HEK293T (cell line): Measurements from ENCODE around the gene AP3M1.

Source experiments
- CTCF ChIA-PET: fragments of 350-600 bp; formaldehyde crosslinking; extraction: SDS; loops from one replicate; lab custom pipeline; 2021; ENCODE audit warnings: antibody characterized with exemption, inconsistent platforms; lab: Yijun Ruan, JAX
- POLR2A ChIA-PET: fragments of 350-600 bp; formaldehyde crosslinking; extraction: SDS; loops from one replicate; lab custom pipeline; 2020; ENCODE audit warnings: antibody characterized with exemption, inconsistent platforms; lab: Yijun Ruan, JAX
- DNase-seq: peaks from one replicate; pipeline ENCODE4 v3.0.0; 2012; ENCODE audit warnings: mixed read lengths; ENCODE audit errors: extremely low spot score
- ARNT ChIP-seq: fragments of 450-650 bp; IDR thresholded peaks from 2 replicates; pipeline ENCODE4 v1.6.1; 2017; ENCODE audit warnings: mild to moderate bottlenecking
- BHLHE40 ChIP-seq: fragments of 450-650 bp; IDR thresholded peaks from 2 replicates; pipeline ENCODE4 v1.6.1; 2016; ENCODE audit warnings: mild to moderate bottlenecking, moderate library complexity, borderline replicate concordance
- CTBP1 ChIP-seq: fragments of 450-650 bp; IDR thresholded peaks from 2 replicates; pipeline ENCODE4 v1.6.1; 2016; ENCODE audit warnings: borderline replicate concordance
- ELF4 ChIP-seq: fragments of 450-650 bp; IDR thresholded peaks from 2 replicates; pipeline ENCODE4 v1.6.1; 2017; ENCODE audit warnings: antibody characterized with exemption
- FOXA1 ChIP-seq: fragments of 450-650 bp; IDR thresholded peaks from 2 replicates; pipeline ENCODE4 v1.6.1; 2016; ENCODE audit warnings: mild to moderate bottlenecking
- FOXK2 ChIP-seq: fragments of 450-650 bp; IDR thresholded peaks from 2 replicates; pipeline ENCODE4 v1.6.1; 2016; ENCODE audit warnings: mild to moderate bottlenecking
- FOXM1 ChIP-seq: fragments of 450-650 bp; IDR thresholded peaks from 2 replicates; pipeline ENCODE4 v1.6.1; 2017; ENCODE audit warnings: mild to moderate bottlenecking, borderline replicate concordance
- HDGF ChIP-seq: fragments of 450-650 bp; IDR thresholded peaks from 2 replicates; pipeline ENCODE4 v1.6.1; 2017; ENCODE audit warnings: antibody characterized with exemption, borderline replicate concordance
- L3MBTL2 ChIP-seq: fragments of 450-650 bp; conservative IDR thresholded peaks from 2 replicates; pipeline ENCODE4 v1.6.1; 2016; ENCODE audit warnings: mild to moderate bottlenecking
- LEF1 ChIP-seq: fragments of 450-650 bp; IDR thresholded peaks from 2 replicates; pipeline ENCODE4 v1.6.1; 2017; ENCODE audit warnings: mild to moderate bottlenecking, borderline replicate concordance
- NFRKB ChIP-seq: fragments of 450-650 bp; IDR thresholded peaks from 2 replicates; pipeline ENCODE4 v1.6.1; 2016; ENCODE audit warnings: mild to moderate bottlenecking, moderate library complexity
- PKNOX1 ChIP-seq: fragments of 450-650 bp; IDR thresholded peaks from 2 replicates; pipeline ENCODE4 v1.6.1; 2016
- SP1 ChIP-seq: fragments of 450-650 bp; IDR thresholded peaks from 2 replicates; pipeline ENCODE4 v1.6.1; 2017
- SUZ12 ChIP-seq: fragments of 450-650 bp; IDR thresholded peaks from 2 replicates; pipeline ENCODE4 v1.6.1; 2016; ENCODE audit warnings: mild to moderate bottlenecking
- TARDBP ChIP-seq: fragments of 450-650 bp; IDR thresholded peaks from 2 replicates; pipeline ENCODE4 v1.6.1; 2016
- ZNF384 ChIP-seq: fragments of 450-650 bp; IDR thresholded peaks from 2 replicates; pipeline ENCODE4 v1.6.1; 2016

Gene AP3M1

GRCh38 chr10:74077416-74077815 is 73.2 kb downstream of the AP3M1 start:
- POLR2A ChIA-PET, result no interaction called here
- DNase-seq, result no peak
- CTCF ChIA-PET, result interaction anchor here (1.2 kb wide), 1 partner anchor 121 kb away, joined by 5 read pairs; no protein-coding TSS in a partner anchor
- TF ChIP-seq FOXA1 (no peak), BHLHE40 (no peak), TARDBP (no peak), NFRKB (no peak), L3MBTL2 (no peak), FOXK2 (no peak), ARNT (no peak), SP1 (no peak), ZNF384 (no peak), CTBP1 (no peak)

GRCh38 chr10:74076961-74077360 is 73.7 kb downstream of the AP3M1 start:
- no peak for TF ChIP-seq NFRKB
- no peak for TF ChIP-seq L3MBTL2
- no peak for TF ChIP-seq FOXK2
- TF ChIP-seq ELF4, result no peak
- TF ChIP-seq FOXM1, result no peak
- no peak for TF ChIP-seq ARNT
- TF ChIP-seq ZNF384, result no peak
- no peak for TF ChIP-seq HDGF
- TF ChIP-seq PKNOX1, result no peak
- TF ChIP-seq FOXA1, result no peak
- no peak for TF ChIP-seq CTBP1
- TF ChIP-seq SUZ12, result no peak
- no peak for TF ChIP-seq BHLHE40
- no peak for TF ChIP-seq SP1
- TF ChIP-seq LEF1, result no peak
- no peak for TF ChIP-seq TARDBP
- DNase-seq, result no peak
- ChIA-PET CTCF (interaction anchor here (0.6 to 1.2 kb wide), 2 partner anchors 37 to 120 kb away, joined by 3 to 5 read pairs; no protein-coding TSS in a partner anchor), POLR2A (no interaction called here)

GRCh38 chr10:74075906-74076305 is 74.7 kb downstream of the AP3M1 start:
- no peak for DNase-seq
- TF ChIP-seq BHLHE40 (no peak), PKNOX1 (no peak), ELF4 (no peak), SUZ12 (no peak), ZNF384 (no peak), HDGF (no peak), NFRKB (no peak), SP1 (no peak), TARDBP (no peak), FOXM1 (no peak)
- CTCF ChIA-PET, result interaction anchor here (1.2 kb wide), 2 partner anchors 119 to 190 kb away, joined by 4 to 5 read pairs; no protein-coding TSS in a partner anchor
- POLR2A ChIA-PET, result no interaction called here

- CTCF ChIA-PET, result no interaction called here
- TF ChIP-seq ELF4 (no peak), FOXA1 (no peak), ARNT (no peak), SUZ12 (no peak), PKNOX1 (peak; percentile 15; the same call in 1 of the 2 replicates), FOXK2 (no peak)
- POLR2A ChIA-PET, result no interaction called here
- DNase-seq, result no peak
These were observed 78.1 kb downstream of the AP3M1 start for GRCh38 chr10:74072503-74072902.

GRCh38 chr10:74071157-74071556 is 79.5 kb downstream of the AP3M1 start:
- TF ChIP-seq ZNF384 (no peak), BHLHE40 (no peak), L3MBTL2 (no peak), LEF1 (no peak), HDGF (no peak), SUZ12 (no peak), ELF4 (no peak), FOXM1 (no peak), FOXK2 (no peak), NFRKB (no peak), SP1 (no peak), FOXA1 (no peak), ARNT (no peak), CTBP1 (no peak), TARDBP (no peak)
- ChIA-PET POLR2A (no interaction called here), CTCF (no interaction called here)
- no peak for DNase-seq
